Stimulated activated CD8-positive, alpha-beta memory T cell treated with anti-CD3 and anti-CD28 coated beads, Interleukin-15, amount 100 ng/mL, for 24 hours (primary cell): Measurements from ENCODE around the gene MYO16.

Experiments used
- DNase-seq: peaks from one replicate; pipeline ENCODE4 v3.0.0-alpha.2; 2020; ENCODE audit warnings: low read depth

MYO16 gene

DNA sequence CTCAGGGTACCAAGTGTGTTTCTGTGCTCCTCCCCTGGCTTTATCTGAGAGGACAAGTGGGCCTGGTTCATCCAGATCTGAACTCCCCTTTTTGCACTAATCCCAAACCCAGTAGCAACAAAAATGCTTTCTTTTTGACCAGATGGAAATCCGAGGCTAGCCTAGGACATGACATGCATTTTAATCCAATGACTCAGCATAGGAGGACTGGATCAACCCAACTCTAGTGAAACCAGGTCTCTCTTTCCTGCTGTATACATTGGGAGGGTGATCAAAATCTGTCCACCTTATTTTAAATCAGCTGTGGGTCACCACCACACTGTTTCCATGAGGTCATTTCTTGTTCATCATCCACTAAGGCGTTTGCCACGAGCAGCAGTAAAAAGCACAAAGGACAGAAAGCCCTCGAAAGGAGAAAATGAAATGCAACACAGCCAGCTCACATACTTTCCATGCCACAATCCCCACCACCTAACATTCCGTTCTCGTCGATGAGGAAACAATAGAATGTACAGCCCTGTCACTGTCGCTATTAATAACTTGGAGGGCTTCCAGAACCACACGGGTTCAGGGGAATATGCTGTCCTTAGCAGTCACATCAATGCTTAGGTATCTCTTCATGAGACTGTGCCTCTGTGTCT is 614.0 kb downstream of the MYO16 start:
- no peak for DNase-seq

DNA sequence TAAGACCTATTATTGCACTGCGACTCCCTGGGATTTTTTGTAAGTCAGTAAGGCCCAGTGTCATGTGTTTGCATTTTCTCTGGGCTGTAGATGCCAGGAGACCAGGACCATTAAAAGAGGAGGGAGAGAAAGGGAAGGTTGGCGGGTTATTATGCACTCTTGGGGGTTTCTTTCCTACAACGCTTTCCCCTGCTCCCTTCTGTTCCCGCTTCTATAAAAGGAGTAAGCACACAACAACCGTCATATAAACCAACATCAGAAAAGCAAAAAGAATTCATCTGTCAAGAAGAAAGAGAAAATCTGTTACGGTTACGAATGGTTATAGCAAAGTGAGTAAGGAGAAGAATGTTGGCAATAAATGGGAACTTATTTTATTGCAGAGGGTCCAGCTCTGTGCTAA is 615.2 kb downstream of the MYO16 start:
- DNase-seq, result no peak

DNA sequence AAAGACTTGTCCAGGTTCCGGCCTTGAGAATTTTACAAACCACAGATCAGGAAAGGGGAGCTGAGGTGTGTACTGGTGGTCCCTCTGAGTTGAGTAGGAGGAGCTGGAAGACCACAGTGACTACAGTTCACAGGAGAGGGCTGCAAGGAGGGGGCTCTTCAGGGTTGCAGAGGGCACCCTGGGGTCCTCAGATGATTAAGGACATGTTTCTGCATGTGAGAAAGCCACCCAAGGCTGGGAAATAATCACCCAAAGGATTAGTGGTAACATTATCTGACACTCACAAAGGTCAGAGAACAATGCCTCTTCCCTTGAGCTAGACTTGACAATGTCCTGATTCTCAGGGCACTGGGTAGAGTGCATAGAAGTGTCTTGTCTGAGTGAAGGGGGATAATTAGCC is 616.6 kb downstream of the MYO16 start:
- DNase-seq, result no peak

DNA sequence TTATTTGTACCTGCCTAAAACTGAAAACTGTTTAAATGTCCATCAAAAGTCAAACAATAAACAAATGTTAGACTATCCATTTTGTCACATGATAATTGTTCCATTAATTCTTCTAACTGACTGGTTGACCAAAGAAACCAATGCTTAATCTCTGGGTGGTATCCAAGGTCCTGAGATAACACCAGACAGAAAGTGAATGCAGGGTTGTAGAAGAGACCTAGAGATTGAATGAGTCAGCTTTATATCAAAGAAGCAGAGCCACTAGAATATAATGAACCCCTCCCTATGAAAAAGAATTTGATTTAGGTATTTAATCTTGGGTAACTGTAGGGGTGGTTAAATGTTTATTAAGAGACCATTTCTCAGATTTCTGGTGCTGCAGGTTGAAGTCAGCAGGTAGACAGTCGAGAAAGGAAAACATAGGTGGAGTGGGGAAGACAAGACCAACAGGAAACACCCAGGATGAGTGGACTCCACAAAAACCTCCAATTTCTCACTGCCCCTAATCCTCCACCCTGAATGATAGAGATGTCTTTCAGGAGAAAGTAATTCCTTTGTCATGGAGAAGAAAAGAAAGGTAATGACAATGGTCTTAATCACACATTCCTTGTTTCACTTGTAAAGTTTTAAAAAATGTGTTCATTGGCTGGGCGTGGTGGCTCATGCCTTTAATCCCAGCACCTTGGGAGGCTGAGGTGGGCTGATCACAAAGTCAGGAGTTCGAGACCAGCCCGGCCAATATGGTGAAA is 620.5 kb downstream of the MYO16 start:
- DNase-seq, result no peak

DNA sequence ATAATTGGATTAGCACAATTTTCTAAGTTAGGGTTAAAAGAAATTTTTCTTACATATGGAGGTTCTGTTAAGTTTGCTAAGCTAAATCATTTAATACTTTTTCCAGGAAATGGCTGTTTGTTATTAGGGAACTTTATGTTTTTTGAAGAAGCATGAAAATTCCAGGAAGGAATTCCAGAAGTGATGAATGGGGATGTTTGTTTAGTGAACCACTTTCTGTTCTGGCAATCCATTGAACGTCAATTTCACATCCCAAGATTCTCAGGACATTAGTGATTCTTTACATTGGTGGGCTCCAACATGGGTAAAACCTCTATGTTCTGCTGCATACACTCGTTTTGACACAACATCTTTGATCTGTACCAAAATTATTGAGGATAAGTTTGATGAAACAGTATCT is 622.5 kb downstream of the MYO16 start:
- DNase-seq, result no peak

DNA sequence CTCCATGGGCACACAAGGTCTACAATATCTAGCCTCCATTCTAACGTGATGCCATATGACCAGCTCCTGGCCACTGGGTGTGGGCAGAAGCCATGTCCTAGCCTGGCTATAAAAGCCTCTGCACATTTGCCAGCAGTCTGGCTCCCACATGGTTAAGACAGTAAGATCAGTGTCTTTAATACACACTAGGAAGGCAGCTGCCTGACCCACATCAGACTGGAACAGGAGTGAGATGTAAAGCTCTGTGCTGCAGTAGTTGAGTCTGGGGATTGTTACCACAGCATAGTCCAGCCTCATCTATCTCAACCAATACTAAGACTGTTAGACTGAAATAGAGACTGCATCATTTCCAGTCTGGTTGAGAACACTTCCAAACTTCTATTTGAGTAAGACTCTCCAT is 623.9 kb downstream of the MYO16 start:
- no peak for DNase-seq

DNA sequence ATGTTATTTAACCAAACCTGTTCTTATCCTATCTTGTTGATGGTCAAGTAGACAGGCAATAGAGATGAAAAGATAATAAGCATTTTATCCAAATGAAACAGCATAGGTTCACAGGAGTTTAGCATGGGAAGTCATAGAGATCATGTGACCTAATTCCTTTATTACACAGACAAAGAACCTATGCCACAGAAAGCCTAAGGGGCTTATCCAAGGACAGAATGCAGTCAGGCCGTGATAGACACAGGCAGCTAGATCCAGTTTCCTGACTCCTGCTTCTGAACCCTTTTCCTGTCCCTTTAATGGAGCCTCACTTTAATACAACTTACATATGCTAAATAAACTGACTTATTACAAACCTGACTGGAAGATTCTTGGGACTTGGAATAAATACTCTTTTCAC is 624.9 kb downstream of the MYO16 start:
- DNase-seq, result no peak

DNA sequence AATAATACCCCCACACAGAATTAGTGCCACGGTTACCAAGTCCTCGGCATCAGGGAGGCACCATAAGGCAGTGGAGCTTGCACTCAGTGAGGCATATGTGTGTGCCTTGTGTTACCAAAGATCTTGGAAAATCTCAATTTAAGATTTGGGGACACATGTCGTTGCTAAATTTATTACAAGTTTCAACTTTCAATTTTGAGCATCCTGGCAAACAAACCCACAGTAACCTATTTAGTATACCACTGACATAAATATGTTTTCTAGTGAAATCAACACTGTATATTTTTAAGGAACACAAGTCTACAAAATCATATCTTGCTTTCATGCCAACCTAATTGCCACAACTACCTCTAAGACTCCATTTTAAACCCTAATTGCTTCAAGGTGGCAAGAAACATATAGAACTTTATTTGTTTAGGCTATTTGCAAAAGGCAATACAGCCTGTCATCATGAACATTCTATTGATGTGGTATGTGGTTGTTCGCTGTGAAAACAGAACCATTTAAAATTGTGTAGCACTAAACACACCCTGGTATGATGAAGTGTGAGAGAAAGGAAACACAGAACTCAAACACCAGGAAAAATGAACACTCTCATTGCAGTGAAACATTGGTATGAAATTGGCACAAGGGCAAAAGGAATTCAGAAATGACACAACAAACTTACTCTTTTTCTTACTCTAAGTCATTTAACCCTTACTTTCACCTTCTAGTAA is 625.9 kb downstream of the MYO16 start:
- no peak for DNase-seq

DNA sequence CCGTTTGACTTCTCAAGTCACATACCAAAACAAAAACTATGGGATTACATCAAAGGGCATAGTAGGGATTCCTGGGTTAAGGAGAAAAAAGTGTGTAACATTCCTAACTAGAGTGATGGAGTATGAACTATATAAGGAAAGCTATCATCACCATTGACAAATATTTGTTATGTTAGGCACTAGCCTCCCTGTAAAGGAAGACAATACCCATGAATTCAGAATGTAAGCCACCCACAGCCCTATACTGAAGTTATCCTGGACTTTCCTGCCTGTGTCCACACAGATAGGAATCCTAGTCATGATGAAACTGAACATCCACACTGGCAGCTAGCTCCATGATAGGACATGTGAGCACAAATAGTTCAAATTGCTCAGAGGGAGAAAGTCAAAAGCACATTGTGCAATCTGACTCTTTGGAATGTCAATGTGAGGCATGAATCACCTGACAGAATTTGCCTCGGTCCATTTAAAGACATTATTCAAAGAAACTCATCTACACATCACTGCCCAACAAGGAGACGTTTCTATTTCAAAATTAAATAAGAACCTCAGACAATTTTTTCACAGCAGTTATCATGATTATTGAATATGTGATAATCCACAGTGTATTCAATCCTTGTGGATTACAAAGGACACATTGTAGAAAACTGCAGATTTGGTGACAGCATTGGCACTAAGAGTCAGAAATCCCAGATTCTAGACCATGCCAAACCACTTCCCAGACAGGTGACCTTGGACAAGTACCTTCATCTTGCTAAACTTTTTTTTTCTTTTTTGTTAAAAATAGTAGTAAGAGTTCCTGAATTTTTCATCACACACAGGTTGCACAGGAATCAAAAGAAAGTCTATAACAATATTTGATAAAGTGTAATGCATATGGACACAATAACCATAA is 627.7 kb downstream of the MYO16 start:
- no peak for DNase-seq
